Activated T-helper 2 cell treated with anti-CD3 and anti-CD28 coated beads, Interferon-gamma antibody, Interleukin-2, Interleukin-4, amounts not matched to agents 10 μg/mL and 5 μg/mL and 100 μg/mL, durations not matched to agents 14 hours and 24 hours and 36 hours (primary cell): ENCODE measurements around the gene LDHD. TPM values are rescaled to one million over a fixed set of nuclear protein-coding genes. Genes with fewer than 3 reads are reported as not detected.

ENCODE experiments used
- DNase-seq: peaks from one replicate; pipeline ENCODE4 v3.0.0; 2021; ENCODE audit warnings: low spot score
- H3K27ac Mint-ChIP-seq: one replicate; pipeline ENCODE4 v1.8.0; 2021; ENCODE audit warnings: mixed read lengths
- H3K27me3 Mint-ChIP-seq: one replicate; pipeline ENCODE4 v1.8.0; 2021; ENCODE audit warnings: low read depth, mixed read lengths
- H3K36me3 Mint-ChIP-seq: one replicate; pipeline ENCODE4 v1.8.0; 2021; ENCODE audit warnings: low read depth, mixed read lengths
- H3K4me1 Mint-ChIP-seq: one replicate; pipeline ENCODE4 v1.8.0; 2021; ENCODE audit warnings: low read depth, mixed read lengths
- H3K4me3 Mint-ChIP-seq: one replicate; pipeline ENCODE4 v1.8.0; 2021; ENCODE audit warnings: low read depth, mild to moderate bottlenecking, moderate library complexity, mixed read lengths
- H3K9me3 Mint-ChIP-seq: one replicate; pipeline ENCODE4 v1.8.0; 2021; ENCODE audit warnings: mixed read lengths
- intact Hi-C: fragments of 100-400 bp; cut with micrococcal nuclease; formaldehyde crosslinking; loops from one replicate; pipeline ENCODE4 v1.15.1; 2023
- total RNA-seq: library from RNA; stranded (reverse); gene quantifications from 2 replicates; pipeline ENCODE4 v1.2.3, GENCODE V29; 2022

The LDHD gene
- total RNA-seq, 1 donor from 2014 or later: 0.41 TPM

GRCh38 chr16:75111961-75112733 lies 4.4 kb downstream of the LDHD start:
- intact Hi-C loops: loop anchor here (1.0 to 10.0 kb wide), 6 partner anchors 14 to 407 kb away; partner anchors contain the start of genes MLKL and WDR59
- H3K9me3 Mint-ChIP-seq: no peaks in the 10 kb centered on the region
- peaks cover 34% of the 10 kb centered on the region for H3K4me1 Mint-ChIP-seq
- H3K4me3 Mint-ChIP-seq: no peak overlapping the region
- no peaks in the 10 kb centered on the region for H3K27me3 Mint-ChIP-seq
- no peak for DNase-seq
- H3K27ac Mint-ChIP-seq: no peak overlapping the region
- peaks cover 11% of the 10 kb centered on the region for H3K36me3 Mint-ChIP-seq

DNA sequence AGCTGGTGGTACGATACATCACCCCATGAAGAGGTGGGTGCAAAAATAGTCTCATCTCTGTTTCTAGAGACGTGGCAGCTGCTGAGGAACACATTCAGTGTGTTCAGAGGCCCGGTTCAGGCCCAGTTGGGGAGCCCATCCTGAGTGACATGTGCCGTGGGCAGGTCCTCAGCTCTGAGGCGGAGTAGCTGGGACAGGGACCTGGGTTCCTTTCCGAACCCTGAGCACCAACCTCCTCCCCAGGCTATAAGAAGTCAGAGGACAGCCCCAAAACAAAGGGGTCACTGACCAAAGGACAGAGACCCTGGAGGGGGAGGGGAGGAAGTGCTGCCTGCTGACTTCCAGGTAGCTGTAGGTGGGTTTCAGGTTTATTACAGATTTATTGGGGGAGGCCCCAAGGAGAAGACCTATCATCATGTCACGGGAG lies 5.1 kb downstream of the LDHD start:
- H3K36me3 Mint-ChIP-seq: peaks cover 14% of the 10 kb centered on the region
- H3K4me1 Mint-ChIP-seq: peaks cover 38% of the 10 kb centered on the region

DNA sequence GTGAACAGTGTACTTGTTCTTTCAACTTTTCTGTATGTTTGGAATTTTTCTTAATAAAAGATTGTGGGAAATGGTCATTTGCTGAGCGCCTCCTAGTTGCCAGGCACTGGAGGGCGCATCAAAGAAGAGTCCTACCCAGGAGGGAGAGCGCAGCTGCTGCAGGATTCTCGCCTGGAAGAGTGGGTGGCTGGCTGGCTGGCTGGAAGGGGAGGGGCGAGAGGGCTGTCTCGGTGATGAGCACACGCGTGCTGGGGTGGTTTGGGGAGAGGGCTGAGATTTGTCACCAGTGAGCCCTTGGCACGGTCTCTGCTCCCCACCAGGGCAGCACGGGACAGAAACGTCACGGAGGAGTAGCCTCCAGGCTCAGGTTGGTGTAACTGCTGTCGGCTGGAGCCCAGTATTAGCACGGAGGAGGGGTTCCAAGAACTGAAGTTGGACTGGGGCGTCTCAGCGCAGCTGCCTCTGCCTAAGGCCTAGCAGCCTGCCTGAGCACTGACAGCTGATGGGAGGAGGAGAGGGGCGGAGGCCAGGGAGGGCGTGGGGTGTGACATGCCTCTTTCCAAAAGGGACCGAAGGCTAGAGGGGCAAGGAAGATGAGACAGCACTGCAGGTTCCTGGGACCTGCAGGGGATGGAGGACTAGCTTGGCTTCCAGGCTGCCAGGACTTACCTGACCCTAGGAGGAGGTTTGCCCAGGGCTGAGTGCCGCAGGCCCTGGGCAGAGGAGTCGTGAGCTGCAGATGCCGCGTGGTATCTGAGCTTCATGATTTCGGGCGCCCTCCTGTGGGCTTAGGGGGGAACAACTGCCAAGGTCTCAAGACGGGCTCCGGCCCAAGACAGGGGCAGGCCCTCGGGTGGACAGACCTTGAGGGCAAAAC lies 5.7 kb downstream of the LDHD start:
- Mint-ChIP-seq H3K4me1 (peaks cover 42% of the 10 kb centered on the region), H3K27me3 (no peaks in the 10 kb centered on the region), H3K36me3 (peaks cover 21% of the 10 kb centered on the region), H3K27ac (peak overlapping the region; percentile 85), H3K4me3 (peak overlapping the region; percentile 64), H3K9me3 (no peaks in the 10 kb centered on the region)
- peak; percentile 75 for DNase-seq
- intact Hi-C loops: loop anchor here (1.0 to 10.0 kb wide), 6 partner anchors 13 to 406 kb away; partner anchors contain the start of genes MLKL and WDR59

More for the DNA sequence above, 5.1 kb downstream of the LDHD start:
- Mint-ChIP-seq H3K27ac (no peak overlapping the region), H3K4me3 (no peak overlapping the region), H3K9me3 (no peaks in the 10 kb centered on the region), H3K27me3 (no peaks in the 10 kb centered on the region)
- DNase-seq: no peak
- intact Hi-C loops: loop anchor here (1.0 to 10.0 kb wide), 6 partner anchors 13 to 407 kb away; partner anchors contain the start of genes MLKL and WDR59

DNA sequence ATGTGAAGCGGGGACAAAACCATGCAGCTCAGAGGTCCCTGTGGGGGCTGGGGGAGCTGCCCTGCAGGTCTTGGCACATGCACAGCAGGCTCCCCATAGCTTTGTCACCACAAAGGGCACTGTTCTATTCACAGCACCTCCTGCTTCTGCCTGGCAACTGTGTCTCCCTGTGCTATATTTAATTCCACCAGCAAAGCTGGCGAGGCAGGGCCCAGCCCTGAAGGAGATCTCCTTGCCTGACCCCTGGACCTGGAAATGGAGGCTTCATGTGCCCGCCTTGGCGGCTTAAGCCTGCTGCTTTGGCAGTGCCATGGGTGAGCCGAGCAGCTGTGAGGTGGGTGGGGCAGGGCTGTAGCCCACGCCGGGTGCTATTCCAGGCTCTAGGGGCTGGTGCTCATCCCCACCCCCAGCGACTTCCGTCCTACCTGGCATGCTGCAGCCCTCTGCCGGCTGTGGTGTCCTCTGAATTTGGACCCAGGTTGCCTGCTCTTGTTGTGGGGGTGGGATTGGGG lies 6.8 kb downstream of the LDHD start:
- Mint-ChIP-seq H3K27me3 (no peaks in the 10 kb centered on the region), H3K4me3 (peak overlapping the region; percentile 64), H3K36me3 (peaks cover 25% of the 10 kb centered on the region), H3K9me3 (no peaks in the 10 kb centered on the region), H3K4me1 (peaks cover 52% of the 10 kb centered on the region), H3K27ac (peak overlapping the region; percentile 85)
- no peak for DNase-seq
- intact Hi-C loops: loop anchor here (1.0 to 10.0 kb wide), 4 partner anchors 34 to 405 kb away; partner anchors contain the start of genes MLKL and ZFP1

DNA sequence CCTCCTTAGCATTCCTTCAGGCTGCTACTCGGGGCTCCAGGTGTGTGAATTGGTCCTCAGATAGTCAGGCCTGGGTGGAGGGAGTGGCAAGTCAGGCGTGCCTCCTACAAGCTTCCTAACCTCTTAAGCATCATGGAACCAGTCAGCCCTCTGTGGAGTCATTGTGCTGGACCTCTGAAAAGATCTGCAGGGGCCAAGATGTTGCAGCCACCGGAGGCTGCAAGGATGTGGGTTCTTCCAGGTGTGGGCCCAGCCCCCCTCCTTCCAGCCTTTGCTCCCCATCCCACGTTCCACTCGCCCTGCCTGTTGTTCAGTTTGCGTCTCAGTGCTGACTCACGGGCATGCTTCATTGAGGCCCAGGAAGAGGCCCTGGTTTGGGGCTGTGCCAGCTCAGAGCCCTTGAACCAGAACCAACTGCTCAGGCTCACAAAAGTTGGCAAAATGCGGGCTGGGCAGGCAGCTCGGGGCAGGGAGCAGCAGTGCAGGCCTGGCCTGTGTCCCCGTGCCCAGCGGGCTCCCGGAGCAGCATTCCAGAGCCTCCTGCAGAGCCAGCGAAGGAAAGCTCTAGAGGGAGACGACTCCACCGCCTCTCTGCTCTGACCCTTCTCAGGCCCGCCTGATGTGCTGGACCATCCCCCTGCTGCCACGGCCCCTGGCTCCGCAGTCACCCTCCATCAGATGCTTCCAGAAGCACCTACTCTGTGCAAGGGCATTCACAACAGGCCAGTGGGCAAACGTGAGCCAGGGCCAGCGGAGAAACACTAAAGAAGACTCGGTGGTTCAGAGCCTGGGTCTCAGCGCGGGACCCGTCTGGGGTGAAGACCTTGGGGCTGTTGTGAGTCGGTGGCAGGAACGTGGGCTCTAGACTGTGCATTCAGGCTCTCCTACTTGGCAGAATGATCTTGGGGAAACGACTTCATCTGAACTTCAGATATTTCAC lies 7.5 kb downstream of the LDHD start:
- Mint-ChIP-seq H3K4me1 (peaks cover 53% of the 10 kb centered on the region), H3K27me3 (no peaks in the 10 kb centered on the region), H3K27ac (peak overlapping the region; percentile 85), H3K9me3 (peaks cover 4% of the 10 kb centered on the region), H3K36me3 (peaks cover 32% of the 10 kb centered on the region), H3K4me3 (peak overlapping the region; percentile 64)
- DNase-seq: peak; percentile 29
- intact Hi-C loops: loop anchor here (1.0 kb wide), 2 partner anchors 34 to 39 kb away; partner anchors contain the start of gene ZFP1

- intact Hi-C loops: no loop called here
- Mint-ChIP-seq H3K9me3 (peaks cover 5% of the 10 kb centered on the region), H3K27me3 (no peaks in the 10 kb centered on the region), H3K27ac (peak overlapping the region; percentile 60), H3K36me3 (peaks cover 39% of the 10 kb centered on the region), H3K4me3 (no peak overlapping the region), H3K4me1 (peaks cover 53% of the 10 kb centered on the region)
- DNase-seq: no peak
Measured at GRCh38 chr16:75107505-75107904, 9.1 kb downstream of the LDHD start.

- peaks cover 54% of the 10 kb centered on the region for H3K4me1 Mint-ChIP-seq
- no peak for DNase-seq
- H3K27ac Mint-ChIP-seq: peak overlapping the region; percentile 60
- intact Hi-C loops: no loop called here
- H3K36me3 Mint-ChIP-seq: peaks cover 41% of the 10 kb centered on the region
- H3K9me3 Mint-ChIP-seq: peaks cover 5% of the 10 kb centered on the region
- no peaks in the 10 kb centered on the region for H3K27me3 Mint-ChIP-seq
- H3K4me3 Mint-ChIP-seq: no peak overlapping the region
Measured at GRCh38 chr16:75106351-75107274, 10.0 kb downstream of the LDHD start.

- no peak for DNase-seq
- intact Hi-C loops: no loop called here
- peak overlapping the region; percentile 58 for H3K27ac Mint-ChIP-seq
Measured at GRCh38 chr16:75105306-75106061, 11.1 kb downstream of the LDHD start.

DNA sequence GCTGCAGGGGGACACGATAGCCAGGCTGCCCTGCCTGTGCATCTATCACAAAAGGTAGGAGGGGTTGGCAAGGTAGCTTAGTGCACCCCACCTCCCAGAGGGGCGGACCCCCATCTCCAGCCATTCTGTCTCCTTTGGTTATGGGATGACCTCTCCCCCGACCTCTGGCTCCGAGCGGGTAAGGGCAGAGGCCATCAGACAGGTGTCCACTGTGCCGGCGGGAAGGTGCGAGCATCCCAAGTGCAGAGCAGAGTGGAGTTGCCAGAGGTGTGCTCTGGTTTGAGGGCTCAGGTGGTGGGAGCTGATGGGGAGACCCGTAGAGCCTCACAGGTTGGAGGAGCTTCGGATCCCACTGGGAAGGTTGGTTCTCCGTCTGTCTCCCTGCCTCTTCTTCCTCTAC lies 11.7 kb downstream of the LDHD start:
- peaks cover 51% of the 10 kb centered on the region for H3K4me1 Mint-ChIP-seq
- no peak overlapping the region for H3K4me3 Mint-ChIP-seq
- no peak for DNase-seq
- H3K27ac Mint-ChIP-seq: no peak overlapping the region
- H3K27me3 Mint-ChIP-seq: no peaks in the 10 kb centered on the region
- H3K9me3 Mint-ChIP-seq: peaks cover 5% of the 10 kb centered on the region
- H3K36me3 Mint-ChIP-seq: peaks cover 46% of the 10 kb centered on the region
- intact Hi-C loops: no loop called here

More at GRCh38 chr16:75105306-75106061, 11.1 kb downstream of the LDHD start:
- Mint-ChIP-seq H3K36me3 (peaks cover 41% of the 10 kb centered on the region), H3K9me3 (peaks cover 5% of the 10 kb centered on the region), H3K4me3 (no peak overlapping the region), H3K27me3 (no peaks in the 10 kb centered on the region), H3K4me1 (peaks cover 51% of the 10 kb centered on the region)

- Mint-ChIP-seq H3K9me3 (peaks cover 5% of the 10 kb centered on the region), H3K36me3 (peaks cover 45% of the 10 kb centered on the region), H3K4me3 (no peak overlapping the region), H3K27me3 (no peaks in the 10 kb centered on the region), H3K4me1 (peaks cover 52% of the 10 kb centered on the region), H3K27ac (no peak overlapping the region)
- no peak for DNase-seq
- intact Hi-C loops: no loop called here
Measured at GRCh38 chr16:75103994-75104393, 12.6 kb downstream of the LDHD start.
